ENCODE measurements around the gene SH3BGRL2. TPM values are rescaled to one million over a fixed set of nuclear protein-coding genes. Genes with fewer than 3 reads are reported as not detected.

Gene SH3BGRL2
- total and polyA plus RNA-seq, 2 of the 4 experiments (the other 2 are of a cell fraction) = 2.4 to 5.6 TPM

DNA sequence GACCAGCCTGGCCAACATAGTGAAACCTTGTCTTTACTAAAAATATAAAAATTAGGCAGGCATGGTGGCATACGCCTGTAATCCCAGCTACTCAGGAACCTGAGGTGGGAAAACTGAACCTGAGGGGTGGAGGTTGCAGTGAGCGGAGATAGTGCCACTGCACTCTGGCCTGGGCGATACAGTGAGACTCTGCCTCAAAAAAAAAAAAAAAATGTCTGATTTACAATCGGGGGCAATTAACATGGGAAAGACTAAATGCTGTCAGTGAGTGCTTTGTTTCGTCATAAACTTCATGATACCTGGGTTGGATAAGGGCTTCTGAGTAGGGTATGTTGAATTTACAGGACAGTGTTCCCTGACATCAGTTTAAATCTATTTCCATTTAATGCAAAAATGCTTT lies 8.0 kb upstream of the SH3BGRL2 start:
- H2BK5ac ChIP-seq (ENCODE audit: low read depth, low read length, poor library complexity, severe bottlenecking) = no peak overlapping the region
- no peak overlapping the region for H3K14ac ChIP-seq (replicated peaks; ENCODE audit: low read depth, low read length)
- DNase-seq = no peak
- H3K4me1 ChIP-seq (ENCODE audit: control insufficient read depth, insufficient read depth, low read length) = no peaks in the 10 kb centered on the region
- no CpG with 5 or more reads among the region's 5 CpGs for WGBS, 2 experiments (ENCODE audit: extremely low coverage in 2 of 2, insufficient read length in 1 of 2)
- no peaks in the 10 kb centered on the region; the same call in 1 of the 2 replicates for H3K27me3 ChIP-seq (ENCODE audit: control insufficient read depth, insufficient read depth, low read length)
- H3K9me1 ChIP-seq (ENCODE audit: insufficient read depth, low read length) = peaks cover 6% of the 10 kb centered on the region; the same call in 1 of the 2 replicates
- H3K56ac ChIP-seq (ENCODE audit: extremely low read depth, insufficient read depth, low read length) = no peak overlapping the region
- H3K9ac ChIP-seq (ENCODE audit: low read depth, low read length) = no peak overlapping the region
- H3K9me3 ChIP-seq (ENCODE audit: control insufficient read depth, insufficient read depth, low read length) = no peaks in the 10 kb centered on the region
- no peak overlapping the region for H2BK20ac ChIP-seq (ENCODE audit: low read depth, low read length)
- H3K79me1 ChIP-seq (ENCODE audit: low read depth in 1 of 2, low read length in 2 of 2) = no peaks in the 10 kb centered on the region
- no peak overlapping the region for H2AFZ ChIP-seq (replicated peaks; ENCODE audit: low read length, poor library complexity)
- ChIA-PET CTCF (interaction anchor here (1.3 kb wide), 1 partner anchor 52 kb away, joined by 3 read pairs; no protein-coding TSS in a partner anchor), POLR2A (ENCODE audit: unreplicated experiment) (no interaction called here)
- no peak overlapping the region for H4K5ac ChIP-seq (ENCODE audit: low read depth, low read length)
- no peak overlapping the region for H3K4me3 ChIP-seq (ENCODE audit: insufficient read depth, low read depth, low read length)
- no peak overlapping the region for H2AK5ac ChIP-seq (ENCODE audit: low read depth, low read length)
- TF ChIP-seq, protein P1, sequence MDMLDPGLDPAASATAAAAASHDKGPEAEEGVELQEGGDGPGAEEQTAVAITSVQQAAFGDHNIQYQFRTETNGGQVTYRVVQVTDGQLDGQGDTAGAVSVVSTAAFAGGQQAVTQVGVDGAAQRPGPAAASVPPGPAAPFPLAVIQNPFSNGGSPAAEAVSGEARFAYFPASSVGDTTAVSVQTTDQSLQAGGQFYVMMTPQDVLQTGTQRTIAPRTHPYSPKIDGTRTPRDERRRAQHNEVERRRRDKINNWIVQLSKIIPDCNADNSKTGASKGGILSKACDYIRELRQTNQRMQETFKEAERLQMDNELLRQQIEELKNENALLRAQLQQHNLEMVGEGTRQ (IDR thresholded peaks at IDR 0.05; ENCODE audit: low read depth, low read length) = no peak
- TF ChIP-seq RCOR1 (IDR thresholded peaks at IDR 0.05; ENCODE audit: insufficient replicate concordance, low read length) (no peak), NFE2L2 (IDR thresholded peaks at IDR 0.05; ENCODE audit: low read depth, low read length) (no peak), FOS (IDR thresholded peaks at IDR 0.05; ENCODE audit: low read depth, low read length) (no peak), CEBPB (IDR thresholded peaks at IDR 0.05; ENCODE audit: low read depth, low read length) (no peak), SMC3 (IDR thresholded peaks at IDR 0.05; ENCODE audit: low read depth, low read length) (no peak), MAZ (IDR thresholded peaks at IDR 0.05; ENCODE audit: borderline replicate concordance, low read depth, low read length) (no peak), MAFK (IDR thresholded peaks at IDR 0.05; ENCODE audit: low read depth, low read length) (no peak), MXI1 (IDR thresholded peaks at IDR 0.05; ENCODE audit: borderline replicate concordance, low read depth, low read length) (no peak)
- TF ChIP-seq, protein P2, sequence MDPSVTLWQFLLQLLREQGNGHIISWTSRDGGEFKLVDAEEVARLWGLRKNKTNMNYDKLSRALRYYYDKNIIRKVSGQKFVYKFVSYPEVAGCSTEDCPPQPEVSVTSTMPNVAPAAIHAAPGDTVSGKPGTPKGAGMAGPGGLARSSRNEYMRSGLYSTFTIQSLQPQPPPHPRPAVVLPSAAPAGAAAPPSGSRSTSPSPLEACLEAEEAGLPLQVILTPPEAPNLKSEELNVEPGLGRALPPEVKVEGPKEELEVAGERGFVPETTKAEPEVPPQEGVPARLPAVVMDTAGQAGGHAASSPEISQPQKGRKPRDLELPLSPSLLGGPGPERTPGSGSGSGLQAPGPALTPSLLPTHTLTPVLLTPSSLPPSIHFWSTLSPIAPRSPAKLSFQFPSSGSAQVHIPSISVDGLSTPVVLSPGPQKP (IDR thresholded peaks at IDR 0.05; ENCODE audit: borderline replicate concordance, low read depth, low read length) = no peak
- TF ChIP-seq, protein P3, sequence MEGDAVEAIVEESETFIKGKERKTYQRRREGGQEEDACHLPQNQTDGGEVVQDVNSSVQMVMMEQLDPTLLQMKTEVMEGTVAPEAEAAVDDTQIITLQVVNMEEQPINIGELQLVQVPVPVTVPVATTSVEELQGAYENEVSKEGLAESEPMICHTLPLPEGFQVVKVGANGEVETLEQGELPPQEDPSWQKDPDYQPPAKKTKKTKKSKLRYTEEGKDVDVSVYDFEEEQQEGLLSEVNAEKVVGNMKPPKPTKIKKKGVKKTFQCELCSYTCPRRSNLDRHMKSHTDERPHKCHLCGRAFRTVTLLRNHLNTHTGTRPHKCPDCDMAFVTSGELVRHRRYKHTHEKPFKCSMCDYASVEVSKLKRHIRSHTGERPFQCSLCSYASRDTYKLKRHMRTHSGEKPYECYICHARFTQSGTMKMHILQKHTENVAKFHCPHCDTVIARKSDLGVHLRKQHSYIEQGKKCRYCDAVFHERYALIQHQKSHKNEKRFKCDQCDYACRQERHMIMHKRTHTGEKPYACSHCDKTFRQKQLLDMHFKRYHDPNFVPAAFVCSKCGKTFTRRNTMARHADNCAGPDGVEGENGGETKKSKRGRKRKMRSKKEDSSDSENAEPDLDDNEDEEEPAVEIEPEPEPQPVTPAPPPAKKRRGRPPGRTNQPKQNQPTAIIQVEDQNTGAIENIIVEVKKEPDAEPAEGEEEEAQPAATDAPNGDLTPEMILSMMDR (conservative IDR thresholded peaks at IDR 0.05; ENCODE audit: low read depth, low read length) = no peak
- H2BK120ac ChIP-seq (ENCODE audit: low read depth, low read length) = no peak overlapping the region
- no peak overlapping the region for H3K27ac ChIP-seq (ENCODE audit: insufficient read depth, low read length)
- H3K36me3 ChIP-seq (ENCODE audit: control insufficient read depth, insufficient read depth, low read length) = no peaks in the 10 kb centered on the region
- dilution Hi-C loops (cut with HindIII; ENCODE audit: low sequenced_read_pairs, unreplicated experiment) (no loop called here), intact Hi-C loops (cut with micrococcal nuclease) (no loop called here), in situ Hi-C loops (cut with MboI; ENCODE audit: low sequenced_read_pairs) (no loop called here)
- H3K4ac ChIP-seq (ENCODE audit: low read depth, low read length) = no peak overlapping the region
- H2AK9ac ChIP-seq (replicated peaks; ENCODE audit: low read depth, low read length, poor library complexity) = no peak overlapping the region
- no TSS peak for BruUV-seq (replicated peaks)
- no peak overlapping the region for H3K23ac ChIP-seq (ENCODE audit: low read depth, low read length)
- H3K18ac ChIP-seq (ENCODE audit: low read depth, low read length) = no peak overlapping the region
- H3K4me2 ChIP-seq (ENCODE audit: low read depth, low read length) = no peak overlapping the region
- no peak overlapping the region for H4K91ac ChIP-seq (ENCODE audit: insufficient read depth, low read depth, low read length)
- no peak overlapping the region for H4K8ac ChIP-seq (ENCODE audit: low read depth in 2 of 2, low read length in 2 of 2)
- H4K20me1 ChIP-seq (ENCODE audit: insufficient read depth, low read length) = no peaks in the 10 kb centered on the region
- no peak for ATAC-seq (ENCODE audit: low read depth)
- H2BK15ac ChIP-seq (ENCODE audit: low read depth, low read length) = no peak overlapping the region

All from IMR-90 (cell line).